Endothelial cell (in vitro differentiated cells): ENCODE data around the gene PSMB5. TPM values are rescaled to one million over a fixed set of nuclear protein-coding genes. Genes with fewer than 3 reads are reported as not detected.
A peak's percentile ranks its signal among the peaks of the same experiment; 100 is the strongest.

Experiments
- DNase-seq: peaks from one replicate; pipeline ENCODE4 v3.0.0; 2021; ENCODE audit warnings: low spot score
- H3K27ac Mint-ChIP-seq: one replicate; pipeline ENCODE4 v1.8.0; 2021; ENCODE audit warnings: mixed read lengths, inconsistent platforms; ENCODE audit not compliant: unreplicated experiment
- H3K27me3 Mint-ChIP-seq: one replicate; pipeline ENCODE4 v1.8.0; 2021; ENCODE audit warnings: mild to moderate bottlenecking, moderate library complexity, mixed read lengths, inconsistent platforms; ENCODE audit not compliant: unreplicated experiment
- H3K36me3 Mint-ChIP-seq: one replicate; pipeline ENCODE4 v1.8.0; 2021; ENCODE audit warnings: mild to moderate bottlenecking, low read depth, mixed read lengths, inconsistent platforms; ENCODE audit not compliant: unreplicated experiment
- H3K4me1 Mint-ChIP-seq: one replicate; pipeline ENCODE4 v1.8.0; 2021; ENCODE audit warnings: mild to moderate bottlenecking, mixed read lengths, inconsistent platforms; ENCODE audit not compliant: unreplicated experiment
- H3K4me3 Mint-ChIP-seq: one replicate; pipeline ENCODE4 v1.8.0; 2021; ENCODE audit warnings: mild to moderate bottlenecking, mixed read lengths, inconsistent platforms; ENCODE audit not compliant: unreplicated experiment
- H3K9me3 Mint-ChIP-seq: one replicate; pipeline ENCODE4 v1.8.0; 2021; ENCODE audit warnings: mixed read lengths, inconsistent platforms; ENCODE audit not compliant: unreplicated experiment
- CTCF ChIP-seq: fragments of 200-600 bp; sonication (generic); IDR thresholded peaks from one replicate; pipeline ENCODE4 v1.5.0; 2021; ENCODE audit warnings: antibody characterized with exemption; ENCODE audit not compliant: unreplicated experiment
- total RNA-seq: library from RNA; stranded (reverse); fragmentation: NEBNext Ultra II Directional; extraction: Animal tissue kit (Norgen Biotek cat#: 25700); gene quantifications from one replicate; pipeline ENCODE4 v1.2.1, GENCODE V29; 2021; ENCODE audit not compliant: unreplicated experiment

PSMB5 gene
- total RNA-seq, 1 donor from 2014 or later, result 177 TPM

- peaks cover 4% of the 10 kb centered on the region for H3K27me3 Mint-ChIP-seq
- DNase-seq, result no peak
- peaks cover 15% of the 10 kb centered on the region for H3K4me1 Mint-ChIP-seq
- H3K9me3 Mint-ChIP-seq, result no peaks in the 10 kb centered on the region
- peaks cover 18% of the 10 kb centered on the region for H3K36me3 Mint-ChIP-seq
- peak overlapping the region; percentile 98 for H3K4me3 Mint-ChIP-seq
- TF ChIP-seq CTCF, result no peak
- peak overlapping the region; percentile 99 for H3K27ac Mint-ChIP-seq
Observed at GRCh38 chr14:23035303-23036144, 824 bp upstream of the PSMB5 start.

- H3K36me3 Mint-ChIP-seq, result peaks cover 21% of the 10 kb centered on the region
- H3K9me3 Mint-ChIP-seq, result no peaks in the 10 kb centered on the region
- TF ChIP-seq CTCF, result no peak
- H3K27ac Mint-ChIP-seq, result peak overlapping the region; percentile 99
- H3K4me1 Mint-ChIP-seq, result peaks cover 15% of the 10 kb centered on the region
- peak overlapping the region; percentile 98 for H3K4me3 Mint-ChIP-seq
- DNase-seq, result no peak
- peaks cover 4% of the 10 kb centered on the region for H3K27me3 Mint-ChIP-seq
Observed at GRCh38 chr14:23033801-23034497, 751 bp downstream of the PSMB5 start.

GRCh38 chr14:23033251-23033727 lies 1.4 kb downstream of the PSMB5 start:
- TF ChIP-seq CTCF, result no peak
- no peak for DNase-seq
- no peaks in the 10 kb centered on the region for H3K9me3 Mint-ChIP-seq
- H3K36me3 Mint-ChIP-seq, result peaks cover 25% of the 10 kb centered on the region
- H3K4me3 Mint-ChIP-seq, result peak overlapping the region; percentile 98
- H3K27me3 Mint-ChIP-seq, result peaks cover 4% of the 10 kb centered on the region
- H3K4me1 Mint-ChIP-seq, result peaks cover 15% of the 10 kb centered on the region
- peak overlapping the region; percentile 78 for H3K27ac Mint-ChIP-seq

GRCh38 chr14:23030936-23031335 lies 3.8 kb downstream of the PSMB5 start:
- Mint-ChIP-seq H3K27me3 (peaks cover 4% of the 10 kb centered on the region), H3K36me3 (peaks cover 36% of the 10 kb centered on the region), H3K9me3 (no peaks in the 10 kb centered on the region), H3K4me1 (peaks cover 21% of the 10 kb centered on the region), H3K27ac (peak overlapping the region; percentile 54), H3K4me3 (peak overlapping the region; percentile 35)
- DNase-seq, result no peak
- no peak for TF ChIP-seq CTCF
